Measurements from ENCODE around the gene CELA2A. TPM values are rescaled to one million over a fixed set of nuclear protein-coding genes. Genes with fewer than 3 reads are reported as not detected.

The CELA2A gene
- total RNA-seq, 1 donor from 2014 or later, result not detected

DNA sequence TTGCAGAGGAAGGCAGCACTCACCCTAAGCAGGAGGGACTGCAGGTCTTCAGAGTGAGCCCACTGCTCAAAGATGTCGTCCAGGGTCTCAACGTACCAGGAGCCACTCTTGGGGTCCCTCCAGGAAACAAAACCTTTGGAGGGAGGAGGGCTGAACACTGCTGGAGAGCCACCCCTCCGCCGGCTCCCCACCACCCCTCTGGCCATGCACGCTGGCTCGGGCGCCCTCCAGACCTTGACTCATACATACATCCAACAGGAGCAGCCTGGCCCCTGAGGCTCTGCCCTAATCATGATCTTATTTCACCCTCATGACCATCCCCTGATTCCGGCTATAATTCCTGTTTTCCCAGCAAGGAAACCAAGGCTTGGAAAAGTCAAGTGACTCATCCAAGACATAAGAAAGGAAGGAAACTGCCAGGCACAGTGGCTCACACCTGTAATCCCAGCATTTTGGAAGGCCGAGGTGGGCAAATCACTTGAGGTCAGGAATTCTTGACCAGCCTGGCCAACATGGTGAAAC is 37.4 kb downstream of the CELA2A start:
- H3K4me3 Mint-ChIP-seq, result no peak overlapping the region
- peaks cover 63% of the 10 kb centered on the region for H3K36me3 Mint-ChIP-seq (ENCODE audit: low read depth)
- TF ChIP-seq, protein P1, sequence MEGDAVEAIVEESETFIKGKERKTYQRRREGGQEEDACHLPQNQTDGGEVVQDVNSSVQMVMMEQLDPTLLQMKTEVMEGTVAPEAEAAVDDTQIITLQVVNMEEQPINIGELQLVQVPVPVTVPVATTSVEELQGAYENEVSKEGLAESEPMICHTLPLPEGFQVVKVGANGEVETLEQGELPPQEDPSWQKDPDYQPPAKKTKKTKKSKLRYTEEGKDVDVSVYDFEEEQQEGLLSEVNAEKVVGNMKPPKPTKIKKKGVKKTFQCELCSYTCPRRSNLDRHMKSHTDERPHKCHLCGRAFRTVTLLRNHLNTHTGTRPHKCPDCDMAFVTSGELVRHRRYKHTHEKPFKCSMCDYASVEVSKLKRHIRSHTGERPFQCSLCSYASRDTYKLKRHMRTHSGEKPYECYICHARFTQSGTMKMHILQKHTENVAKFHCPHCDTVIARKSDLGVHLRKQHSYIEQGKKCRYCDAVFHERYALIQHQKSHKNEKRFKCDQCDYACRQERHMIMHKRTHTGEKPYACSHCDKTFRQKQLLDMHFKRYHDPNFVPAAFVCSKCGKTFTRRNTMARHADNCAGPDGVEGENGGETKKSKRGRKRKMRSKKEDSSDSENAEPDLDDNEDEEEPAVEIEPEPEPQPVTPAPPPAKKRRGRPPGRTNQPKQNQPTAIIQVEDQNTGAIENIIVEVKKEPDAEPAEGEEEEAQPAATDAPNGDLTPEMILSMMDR (IDR thresholded peaks at IDR 0.05), result no peak
- no peaks in the 10 kb centered on the region for H3K4me1 Mint-ChIP-seq
- no peaks in the 10 kb centered on the region for H3K9me3 Mint-ChIP-seq
- DNase-seq (no peak), ATAC-seq (ENCODE audit: low read depth) (no peak)
- ChIA-PET POLR2A (no interaction called here), CTCF (interaction anchor here (0.8 kb wide), 1 partner anchor 298 kb away, joined by 3 read pairs; no protein-coding TSS in a partner anchor)
- H3K27me3 Mint-ChIP-seq, result no peaks in the 10 kb centered on the region
- H3K27ac Mint-ChIP-seq, result no peak overlapping the region
- intact Hi-C loops (cut with micrococcal nuclease), result no loop called here

GRCh38 chr1:15500184-15501178 is 43.9 kb downstream of the CELA2A start:
- H3K4me1 Mint-ChIP-seq, result no peaks in the 10 kb centered on the region
- no peak overlapping the region for H3K4me3 Mint-ChIP-seq
- ChIA-PET POLR2A (no interaction called here), CTCF (interaction anchor here (1.2 kb wide), 1 partner anchor 372 kb away, joined by 4 read pairs; no protein-coding TSS in a partner anchor)
- no peak overlapping the region for H3K27ac Mint-ChIP-seq
- H3K36me3 Mint-ChIP-seq (ENCODE audit: low read depth), result peaks cover 62% of the 10 kb centered on the region
- ATAC-seq (ENCODE audit: low read depth) (no peak), DNase-seq (no peak)
- no peaks in the 10 kb centered on the region for H3K27me3 Mint-ChIP-seq
- no peaks in the 10 kb centered on the region for H3K9me3 Mint-ChIP-seq
- TF ChIP-seq, protein P1 (IDR thresholded peaks at IDR 0.05), result no peak
- intact Hi-C loops (cut with micrococcal nuclease), result loop anchor here (2.0 to 5.0 kb wide), 2 partner anchors 178 to 373 kb away; no protein-coding TSS in a partner anchor

GRCh38 chr1:15501208-15502032 is 44.9 kb downstream of the CELA2A start:
- Mint-ChIP-seq H3K9me3 (no peaks in the 10 kb centered on the region), H3K4me1 (no peaks in the 10 kb centered on the region), H3K4me3 (no peak overlapping the region), H3K27me3 (no peaks in the 10 kb centered on the region), H3K27ac (no peak overlapping the region), H3K36me3 (ENCODE audit: low read depth) (peaks cover 58% of the 10 kb centered on the region)
- CTCF ChIA-PET, result interaction anchor here (1.2 kb wide), 1 partner anchor 373 kb away, joined by 4 read pairs; no protein-coding TSS in a partner anchor
- intact Hi-C loops (cut with micrococcal nuclease), result loop anchor here (2.0 to 5.0 kb wide), 2 partner anchors 179 to 374 kb away; no protein-coding TSS in a partner anchor
- TF ChIP-seq, protein P1 (IDR thresholded peaks at IDR 0.05), result no peak
- ATAC-seq (ENCODE audit: low read depth) (peak; percentile 52), DNase-seq (peak; percentile 33)
- POLR2A ChIA-PET, result no interaction called here

DNA sequence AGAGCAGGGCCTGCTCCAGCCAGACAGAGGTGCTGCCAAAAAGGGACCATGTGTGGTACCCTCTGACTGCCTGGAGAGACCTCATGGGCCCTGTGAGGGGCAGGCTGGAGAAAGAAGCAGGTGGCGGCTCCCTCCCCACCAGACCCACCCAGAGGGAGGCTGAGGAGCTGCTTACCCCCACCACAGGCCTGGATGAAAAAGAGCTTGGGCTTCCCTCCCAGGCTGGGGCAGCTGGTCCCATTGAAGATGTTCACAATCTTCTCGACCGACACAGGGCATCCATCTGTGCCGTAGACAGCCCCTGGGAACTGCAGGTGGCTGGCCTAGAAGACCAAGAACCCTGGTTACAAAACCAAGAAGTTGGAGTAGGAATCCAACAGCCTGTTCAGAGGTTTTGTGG is 47.9 kb downstream of the CELA2A start:
- TF ChIP-seq, protein P1 (IDR thresholded peaks at IDR 0.05), result no peak
- ChIA-PET CTCF (no interaction called here), POLR2A (no interaction called here)
- no peak overlapping the region for H3K27ac Mint-ChIP-seq
- intact Hi-C loops (cut with micrococcal nuclease), result loop anchor here (5.0 kb wide), 1 partner anchor 377 kb away; no protein-coding TSS in a partner anchor
- no peaks in the 10 kb centered on the region for H3K27me3 Mint-ChIP-seq
- peaks cover 59% of the 10 kb centered on the region for H3K36me3 Mint-ChIP-seq (ENCODE audit: low read depth)
- ATAC-seq (ENCODE audit: low read depth), result no peak
- no peaks in the 10 kb centered on the region for H3K9me3 Mint-ChIP-seq
- H3K4me3 Mint-ChIP-seq, result no peak overlapping the region
- no peak for DNase-seq
- peaks cover 9% of the 10 kb centered on the region for H3K4me1 Mint-ChIP-seq
